ENCODE measurements around the gene EXOC4.

- TF ChIP-seq EZH2phosphoT487 (IDR thresholded peaks at IDR 0.05; ENCODE audit: insufficient read depth, low read depth), result no peak
- no peak for TF ChIP-seq EZH2 (IDR thresholded peaks at IDR 0.05; ENCODE audit: insufficient read depth, poor library complexity, severe bottlenecking)
Observed at GRCh38 chr7:133704453-133704852, 451.6 kb downstream of the EXOC4 start.
